Neural progenitor cell (in vitro differentiated cells): ENCODE results near the gene BAG5. TPM values are rescaled to one million over a fixed set of nuclear protein-coding genes. Genes with fewer than 3 reads are reported as not detected.

Experiments
- DNase-seq: peaks from one replicate; pipeline ENCODE4 v3.0.0-alpha.2; 2016; ENCODE audit warnings: low spot score
- H2AFZ ChIP-seq: fragments of 200-600 bp; sonication (generic); replicated peaks from 2 replicates; pipeline ENCODE4 v1.6.1; 2016; ENCODE audit warnings: antibody characterized with exemption
- H3F3A ChIP-seq: fragments of 200-600 bp; sonication (generic); 2 replicates; pipeline ENCODE4 v1.6.1; 2016; ENCODE audit warnings: antibody characterized with exemption, low read depth
- H3K27ac ChIP-seq: fragments of 200-600 bp; sonication (generic); 2 replicates; pipeline ENCODE4 v1.5.1; 2016; ENCODE audit warnings: mild to moderate bottlenecking
- H3K27me3 ChIP-seq: fragments of 200-600 bp; sonication (generic); 2 replicates; pipeline ENCODE4 v1.6.1; 2016; ENCODE audit warnings: mild to moderate bottlenecking, moderate library complexity
- H3K36me3 ChIP-seq: fragments of 200-600 bp; sonication (generic); 2 replicates; pipeline ENCODE4 v1.5.1; 2016
- H3K4me1 ChIP-seq: fragments of 200-600 bp; sonication (generic); 2 replicates; pipeline ENCODE4 v1.6.1; 2016; ENCODE audit warnings: mixed run types
- H3K4me2 ChIP-seq: fragments of 200-600 bp; sonication (generic); 2 replicates; pipeline ENCODE4 v1.6.1; 2016
- H3K4me3 ChIP-seq: fragments of 200-600 bp; sonication (generic); 2 replicates; pipeline ENCODE4 v1.5.1; 2016
- H3K79me2 ChIP-seq: fragments of 200-600 bp; sonication (generic); 2 replicates; pipeline ENCODE4 v1.6.1; 2016; ENCODE audit warnings: low read depth
- H3K9ac ChIP-seq: fragments of 200-600 bp; sonication (generic); 2 replicates; pipeline ENCODE4 v1.6.1; 2016
- H3K9me3 ChIP-seq: fragments of 200-600 bp; sonication (generic); 2 replicates; pipeline ENCODE4 v1.5.1; 2016; ENCODE audit warnings: low read depth
- H4K20me1 ChIP-seq: fragments of 200-600 bp; sonication (generic); 2 replicates; pipeline ENCODE4 v1.6.1; 2016; ENCODE audit warnings: low read depth
- H3K27ac Mint-ChIP-seq: 3 replicates; pipeline ENCODE4 v1.8.0; 2021; ENCODE audit warnings: mixed read lengths
- H3K27me3 Mint-ChIP-seq: 2 replicates; pipeline ENCODE4 v1.8.0; 2022; ENCODE audit warnings: low read depth, mild to moderate bottlenecking, inconsistent platforms, moderate library complexity, mixed read lengths; ENCODE audit not compliant: insufficient read depth
- H3K36me3 Mint-ChIP-seq: 3 replicates; pipeline ENCODE4 v1.8.0; 2021; ENCODE audit warnings: mixed read lengths
- H3K4me1 Mint-ChIP-seq: 3 replicates; pipeline ENCODE4 v1.8.0; 2021; ENCODE audit warnings: mixed read lengths
- H3K4me3 Mint-ChIP-seq: 3 replicates; pipeline ENCODE4 v1.8.0; 2021; ENCODE audit warnings: mild to moderate bottlenecking, moderate library complexity, mixed read lengths
- H3K9me3 Mint-ChIP-seq: 3 replicates; pipeline ENCODE4 v1.8.0; 2020; ENCODE audit warnings: mixed read lengths
- EZH2 ChIP-seq: fragments of 200-600 bp; sonication (generic); IDR thresholded peaks from 2 replicates; pipeline ENCODE4 v1.6.1; 2017; ENCODE audit warnings: antibody characterized with exemption, mild to moderate bottlenecking, moderate library complexity
- EZH2phosphoT487 ChIP-seq: fragments of 200-600 bp; sonication (generic); IDR thresholded peaks from 2 replicates; pipeline ENCODE4 v1.6.1; 2017; ENCODE audit warnings: antibody characterized with exemption
- total RNA-seq: library from RNA; depleted of rRNA; stranded (reverse); fragments of >200 nt; gene quantifications from 2 replicates; pipeline ENCODE4 v1.2.3, GENCODE V29; 2015; ENCODE audit warnings: low replicate concordance
- TF ChIP-seq, protein P1 (sequence below): fragments of 200-600 bp; sonication (generic); IDR thresholded peaks from 2 replicates; pipeline ENCODE4 v1.5.1; 2017; ENCODE audit warnings: antibody characterized with exemption, mild to moderate bottlenecking

Gene BAG5
- total RNA-seq, 1 donor from 2014 or later: 59.9 TPM

DNA sequence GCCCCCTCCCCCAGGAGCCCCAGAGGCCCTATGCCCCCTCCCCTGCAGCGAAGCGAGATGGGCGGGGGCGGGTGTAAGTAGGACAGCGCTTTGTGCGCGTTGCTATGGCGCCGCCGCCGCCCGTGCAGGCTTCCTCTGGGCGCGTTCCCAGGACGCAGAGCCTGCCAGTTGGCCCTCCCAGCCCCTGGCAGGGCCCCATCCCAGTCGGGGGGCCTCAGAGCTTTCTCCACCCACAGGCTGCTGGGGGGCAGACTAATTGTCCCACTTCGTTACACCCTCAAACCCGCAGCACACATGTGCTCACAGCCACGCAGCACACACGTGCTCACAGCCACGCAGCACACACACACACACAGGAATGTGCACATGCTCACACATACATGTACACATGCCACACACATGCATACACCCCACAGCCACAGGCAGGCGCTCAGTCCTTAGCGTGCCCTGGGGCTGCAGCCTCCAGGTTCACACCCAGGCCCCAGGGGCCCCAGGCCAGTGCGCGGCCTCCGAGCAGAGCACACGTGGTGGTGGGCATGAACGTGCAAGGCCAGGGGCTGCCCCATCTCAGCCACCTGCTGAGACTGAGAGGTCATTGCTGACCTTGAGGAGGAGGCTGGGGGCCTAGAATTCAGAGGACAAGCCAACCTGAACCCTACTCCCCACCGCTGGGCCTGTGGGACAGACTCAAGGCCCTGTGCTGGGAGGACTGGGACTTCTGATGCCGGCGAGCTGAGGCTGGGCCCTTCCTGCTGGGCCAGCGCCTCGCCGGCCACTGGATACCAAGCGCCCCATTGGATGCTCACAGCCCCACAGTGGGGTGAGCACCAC, 17.9 kb downstream of the BAG5 start:
- H3K27me3 ChIP-seq: no peaks in the 10 kb centered on the region
- no peaks in the 10 kb centered on the region for H3K79me2 ChIP-seq
- H3K4me3 Mint-ChIP-seq: peak overlapping the region; percentile 73
- H3K9me3 ChIP-seq: no peaks in the 10 kb centered on the region
- H3K36me3 ChIP-seq: no peaks in the 10 kb centered on the region
- H3K9ac ChIP-seq: no peak overlapping the region
- peaks cover 11% of the 10 kb centered on the region for H3K27me3 Mint-ChIP-seq
- H3K4me3 ChIP-seq: no peak overlapping the region
- no peaks in the 10 kb centered on the region for H4K20me1 ChIP-seq
- H3K36me3 Mint-ChIP-seq: no peaks in the 10 kb centered on the region
- H3K9me3 Mint-ChIP-seq: no peaks in the 10 kb centered on the region
- peaks cover 7% of the 10 kb centered on the region for H3F3A ChIP-seq
- H3K4me1 ChIP-seq: peaks cover 45% of the 10 kb centered on the region
- no peak overlapping the region for H2AFZ ChIP-seq
- H3K27ac ChIP-seq: no peak overlapping the region
- peak; percentile 40 for DNase-seq
- H3K27ac Mint-ChIP-seq: peak overlapping the region; percentile 99
- H3K4me2 ChIP-seq: no peak overlapping the region
- TF ChIP-seq EZH2 (no peak), EZH2phosphoT487 (no peak)
- TF ChIP-seq, protein P1, sequence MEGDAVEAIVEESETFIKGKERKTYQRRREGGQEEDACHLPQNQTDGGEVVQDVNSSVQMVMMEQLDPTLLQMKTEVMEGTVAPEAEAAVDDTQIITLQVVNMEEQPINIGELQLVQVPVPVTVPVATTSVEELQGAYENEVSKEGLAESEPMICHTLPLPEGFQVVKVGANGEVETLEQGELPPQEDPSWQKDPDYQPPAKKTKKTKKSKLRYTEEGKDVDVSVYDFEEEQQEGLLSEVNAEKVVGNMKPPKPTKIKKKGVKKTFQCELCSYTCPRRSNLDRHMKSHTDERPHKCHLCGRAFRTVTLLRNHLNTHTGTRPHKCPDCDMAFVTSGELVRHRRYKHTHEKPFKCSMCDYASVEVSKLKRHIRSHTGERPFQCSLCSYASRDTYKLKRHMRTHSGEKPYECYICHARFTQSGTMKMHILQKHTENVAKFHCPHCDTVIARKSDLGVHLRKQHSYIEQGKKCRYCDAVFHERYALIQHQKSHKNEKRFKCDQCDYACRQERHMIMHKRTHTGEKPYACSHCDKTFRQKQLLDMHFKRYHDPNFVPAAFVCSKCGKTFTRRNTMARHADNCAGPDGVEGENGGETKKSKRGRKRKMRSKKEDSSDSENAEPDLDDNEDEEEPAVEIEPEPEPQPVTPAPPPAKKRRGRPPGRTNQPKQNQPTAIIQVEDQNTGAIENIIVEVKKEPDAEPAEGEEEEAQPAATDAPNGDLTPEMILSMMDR: no peak
- H3K4me1 Mint-ChIP-seq: peaks cover 32% of the 10 kb centered on the region

DNA sequence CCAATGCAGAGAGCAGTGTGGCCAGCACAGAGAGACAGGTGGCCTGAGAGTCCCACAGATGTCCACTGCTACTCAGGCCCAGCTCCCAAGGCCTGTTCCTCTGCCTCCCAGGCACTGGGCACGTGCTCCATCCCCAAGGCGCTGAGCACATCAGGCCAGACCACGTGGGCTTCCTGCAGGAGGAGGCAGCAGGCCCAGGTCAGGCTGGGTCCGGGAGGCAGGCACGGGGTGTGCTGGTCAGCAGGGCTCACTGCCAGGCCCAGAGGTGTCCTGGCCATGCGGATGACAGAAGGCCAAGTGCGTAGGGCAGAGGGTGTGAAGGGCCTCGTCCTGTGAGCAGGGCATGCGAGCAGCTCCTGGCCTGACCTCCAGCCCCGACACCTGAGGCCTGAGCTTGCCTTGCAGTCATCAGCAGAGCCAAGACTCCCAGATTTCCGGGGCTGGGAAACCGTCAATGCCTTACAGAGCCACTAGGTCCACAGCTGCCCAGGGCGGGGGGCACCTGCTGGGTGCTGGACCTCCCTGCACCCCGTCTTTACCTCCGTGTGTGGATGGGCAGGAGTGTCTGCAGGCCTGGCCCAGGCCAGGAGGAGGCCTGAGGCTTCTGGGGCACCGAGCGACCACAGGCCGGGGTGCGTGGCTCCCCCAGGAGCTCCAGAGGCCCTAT, 18.6 kb downstream of the BAG5 start:
- Mint-ChIP-seq H3K4me1 (peaks cover 36% of the 10 kb centered on the region), H3K4me3 (no peak overlapping the region), H3K9me3 (no peaks in the 10 kb centered on the region), H3K36me3 (no peaks in the 10 kb centered on the region), H3K27me3 (peaks cover 10% of the 10 kb centered on the region), H3K27ac (no peak overlapping the region)
- no peak for TF ChIP-seq EZH2phosphoT487
- TF ChIP-seq EZH2: no peak
- TF ChIP-seq, protein P1: no peak
- peaks cover 45% of the 10 kb centered on the region for H3K4me1 ChIP-seq
- no peaks in the 10 kb centered on the region for H3K9me3 ChIP-seq
- H3K9ac ChIP-seq: no peak overlapping the region
- H3K27me3 ChIP-seq: no peaks in the 10 kb centered on the region
- no peaks in the 10 kb centered on the region for H3K79me2 ChIP-seq
- peak overlapping the region; percentile 92 for H3K4me2 ChIP-seq
- no peak overlapping the region for H3K4me3 ChIP-seq
- H2AFZ ChIP-seq: no peak overlapping the region
- no peaks in the 10 kb centered on the region for H3K36me3 ChIP-seq
- H4K20me1 ChIP-seq: no peaks in the 10 kb centered on the region
- DNase-seq: no peak
- H3K27ac ChIP-seq: no peak overlapping the region
- peaks cover 7% of the 10 kb centered on the region for H3F3A ChIP-seq

DNA sequence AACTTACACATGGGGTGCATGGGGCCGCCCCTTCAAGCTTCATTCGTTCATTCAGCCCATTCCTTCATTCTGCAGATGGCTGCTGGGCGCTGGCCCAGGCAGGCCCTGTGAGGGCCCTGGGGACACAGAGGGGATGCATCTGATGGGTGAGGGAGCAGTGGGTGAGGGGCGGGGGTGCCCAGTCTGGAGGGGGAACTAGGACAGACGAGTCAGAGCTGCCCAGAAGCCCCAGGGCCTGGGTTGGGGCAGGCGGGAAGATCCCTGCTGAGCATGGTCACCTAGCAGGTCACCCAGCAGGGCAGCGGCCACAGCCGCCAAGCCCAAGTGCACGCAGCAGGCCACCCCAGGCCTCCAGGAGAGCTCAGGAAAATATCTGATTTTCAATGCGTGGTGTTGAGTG, 19.3 kb downstream of the BAG5 start:
- no peak overlapping the region for H3K4me3 ChIP-seq
- H3K4me3 Mint-ChIP-seq: peak overlapping the region; percentile 50
- H3K4me2 ChIP-seq: peak overlapping the region; percentile 92
- H3K27me3 ChIP-seq: no peaks in the 10 kb centered on the region
- peaks cover 7% of the 10 kb centered on the region for H3F3A ChIP-seq
- H3K9me3 ChIP-seq: no peaks in the 10 kb centered on the region
- no peaks in the 10 kb centered on the region for H3K36me3 Mint-ChIP-seq
- peaks cover 8% of the 10 kb centered on the region for H3K27me3 Mint-ChIP-seq
- H3K27ac Mint-ChIP-seq: peak overlapping the region; percentile 96
- no peak overlapping the region for H2AFZ ChIP-seq
- no peaks in the 10 kb centered on the region for H3K79me2 ChIP-seq
- H3K27ac ChIP-seq: peak overlapping the region; percentile 61
- H3K4me1 ChIP-seq: peaks cover 45% of the 10 kb centered on the region
- no peaks in the 10 kb centered on the region for H3K36me3 ChIP-seq
- TF ChIP-seq EZH2: no peak
- TF ChIP-seq EZH2phosphoT487: no peak
- TF ChIP-seq, protein P1: no peak
- H3K9ac ChIP-seq: no peak overlapping the region
- no peak for DNase-seq
- peaks cover 36% of the 10 kb centered on the region for H3K4me1 Mint-ChIP-seq
- H3K9me3 Mint-ChIP-seq: no peaks in the 10 kb centered on the region
- no peaks in the 10 kb centered on the region for H4K20me1 ChIP-seq
